Measurements from ENCODE around the gene C17orf58. TPM values are rescaled to one million over a fixed set of nuclear protein-coding genes. Genes with fewer than 3 reads are reported as not detected.
"Not testable (repeated sequence)": the region's sequence is repeated elsewhere in the genome, so short reads cannot be mapped to it uniquely, and the experiment has no call there.

Gene C17orf58
- total RNA-seq, 1 donor from 2014 or later, result 28.0 TPM

DNA sequence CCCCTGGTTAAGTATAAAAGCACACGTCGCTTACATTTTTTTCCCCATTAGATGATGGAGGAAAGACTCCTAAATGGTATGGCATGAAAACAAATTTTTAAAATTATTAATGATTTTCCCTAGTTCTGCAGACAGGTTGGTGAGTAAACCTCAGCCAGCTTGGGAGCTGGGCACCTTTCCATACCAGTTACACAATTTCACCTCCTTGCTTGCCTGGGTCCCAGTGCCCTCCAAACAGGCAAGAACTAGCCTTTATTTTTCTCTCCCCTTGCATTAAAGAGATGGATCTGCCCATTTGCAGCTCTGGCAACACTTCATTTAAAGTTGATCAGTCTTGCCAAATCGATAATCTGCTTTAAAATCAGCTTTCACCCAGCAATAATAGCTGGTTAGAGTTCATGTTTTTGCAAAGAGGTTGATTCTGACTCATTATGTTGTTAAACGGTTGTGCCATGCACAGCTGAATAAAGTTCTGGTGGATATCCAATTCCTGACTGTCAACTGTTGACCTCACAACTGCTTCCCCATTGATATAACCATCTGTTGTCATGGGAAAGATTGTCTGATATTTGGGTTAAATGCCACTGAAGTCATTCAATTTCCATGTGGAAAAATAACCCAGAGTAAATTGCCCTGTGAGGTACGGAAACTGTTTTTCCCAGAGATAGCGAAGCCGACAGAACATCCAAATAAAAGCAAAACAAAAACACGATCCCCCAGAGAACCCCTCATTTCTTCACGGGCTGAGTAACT, 1.3 kb downstream of the C17orf58 start:
- Mint-ChIP-seq H3K4me1 (peaks cover 35% of the 10 kb centered on the region), H3K4me3 (peak overlapping the region; percentile 82), H3K36me3 (ENCODE audit: low read depth) (peaks cover 12% of the 10 kb centered on the region), H3K27me3 (peaks cover 28% of the 10 kb centered on the region), H3K9me3 (no peaks in the 10 kb centered on the region), H3K27ac (peak overlapping the region; percentile 49)
- intact Hi-C loops (cut with micrococcal nuclease), result loop anchor here (2.0 to 10.0 kb wide), 4 partner anchors 16 to 1330 kb away; partner anchors contain the start of genes ABCA5, BPTF and KPNA2
- DNase-seq, result no peak

DNA sequence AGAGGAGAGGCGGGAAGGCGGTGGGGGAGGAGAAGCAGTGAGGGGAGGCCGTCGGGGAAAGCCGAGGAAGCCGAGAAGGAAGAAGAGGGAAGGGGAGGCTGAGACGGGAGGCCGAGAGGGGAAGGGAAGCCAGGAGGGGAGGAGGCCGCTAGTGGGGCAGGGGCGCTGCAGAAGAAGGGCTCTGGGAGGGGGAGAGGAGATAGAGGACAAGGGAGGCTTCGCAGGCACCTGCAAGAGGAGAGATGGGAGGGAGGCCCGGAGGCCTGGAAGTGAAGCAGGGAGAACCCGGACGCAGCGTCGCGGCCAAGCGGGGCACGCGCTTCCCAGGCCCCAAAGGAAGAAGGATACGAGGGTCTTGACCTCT, 2.3 kb downstream of the C17orf58 start:
- no peak for DNase-seq
- H3K9me3 Mint-ChIP-seq, result no peaks in the 10 kb centered on the region
- peaks cover 12% of the 10 kb centered on the region for H3K36me3 Mint-ChIP-seq (ENCODE audit: low read depth)
- peak overlapping the region; percentile 82 for H3K4me3 Mint-ChIP-seq
- peak overlapping the region; percentile 89 for H3K27ac Mint-ChIP-seq
- intact Hi-C loops (cut with micrococcal nuclease), result loop anchor here (1.0 to 10.0 kb wide), 4 partner anchors 17 to 1331 kb away; partner anchors contain the start of genes ABCA5 and BPTF
- peaks cover 35% of the 10 kb centered on the region for H3K4me1 Mint-ChIP-seq
- H3K27me3 Mint-ChIP-seq, result peaks cover 28% of the 10 kb centered on the region

GRCh38 chr17:67993153-67993997, 2.9 kb downstream of the C17orf58 start:
- H3K27ac Mint-ChIP-seq, result peak overlapping the region; percentile 93
- DNase-seq, result peak; percentile 93
- peaks cover 35% of the 10 kb centered on the region for H3K4me1 Mint-ChIP-seq

DNA sequence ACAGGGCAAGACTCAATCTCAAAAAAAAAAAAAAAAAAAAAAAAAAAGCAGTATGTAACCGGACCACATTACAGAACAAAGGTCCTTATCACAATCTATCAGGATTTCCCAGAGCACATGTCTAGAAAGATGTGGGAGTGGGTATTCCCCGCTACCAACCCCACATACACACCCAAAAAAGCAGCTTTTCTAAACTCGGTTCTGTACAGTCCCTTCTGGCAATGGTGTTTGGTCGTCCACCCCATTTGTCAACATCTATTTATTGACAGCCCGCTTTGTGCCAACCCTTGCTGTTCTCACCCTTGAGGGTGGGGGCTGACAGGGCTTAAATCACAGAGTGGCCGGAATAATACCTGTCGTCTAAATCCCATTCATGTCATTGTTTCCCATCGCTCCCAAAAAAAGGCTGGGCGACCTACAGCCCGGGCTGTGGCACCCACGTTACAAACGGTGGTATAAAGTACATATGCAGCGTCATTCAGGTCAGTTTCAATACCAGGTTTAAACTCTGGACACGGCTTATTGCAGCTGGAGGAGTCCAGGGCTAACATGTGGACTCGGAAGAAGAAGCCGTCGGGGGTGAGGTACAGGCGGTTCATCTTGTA, 3.6 kb downstream of the C17orf58 start:
- Mint-ChIP-seq H3K9me3 (no peaks in the 10 kb centered on the region), H3K27me3 (peaks cover 23% of the 10 kb centered on the region), H3K27ac (peak overlapping the region; percentile 93), H3K4me1 (peaks cover 35% of the 10 kb centered on the region), H3K36me3 (ENCODE audit: low read depth) (peaks cover 12% of the 10 kb centered on the region), H3K4me3 (peak overlapping the region; percentile 93)
- intact Hi-C loops (cut with micrococcal nuclease), result loop anchor here (1.0 to 10.0 kb wide), 3 partner anchors 28 to 1332 kb away; partner anchors contain the start of genes ABCA5 and BPTF
- DNase-seq, result no peak

More at GRCh38 chr17:67993153-67993997, 2.9 kb downstream of the C17orf58 start:
- Mint-ChIP-seq H3K27me3 (peaks cover 24% of the 10 kb centered on the region), H3K9me3 (no peaks in the 10 kb centered on the region), H3K4me3 (peak overlapping the region; percentile 93), H3K36me3 (ENCODE audit: low read depth) (peaks cover 12% of the 10 kb centered on the region)
- intact Hi-C loops (cut with micrococcal nuclease), result loop anchor here (1.0 to 10.0 kb wide), 3 partner anchors 27 to 1331 kb away; partner anchors contain the start of genes ABCA5 and BPTF

DNA sequence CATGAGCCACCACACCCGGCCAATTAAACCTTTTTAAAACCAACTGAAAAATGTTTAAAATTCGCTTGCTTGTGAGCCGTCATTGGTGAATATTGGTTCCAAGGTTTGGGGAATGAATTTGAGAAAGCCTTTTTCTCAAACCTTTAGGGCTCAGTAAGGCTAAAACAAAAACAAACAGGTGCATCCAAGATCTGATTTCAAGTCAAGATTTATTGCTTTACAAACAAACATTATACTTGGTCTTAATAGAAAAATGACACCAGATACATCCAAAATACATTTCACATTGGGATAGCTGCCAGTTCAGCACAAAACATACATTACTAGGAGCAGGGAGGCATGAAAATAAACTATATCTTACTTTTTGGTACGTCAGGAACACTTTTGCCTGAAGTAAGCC, 5.4 kb downstream of the C17orf58 start:
- H3K9me3 Mint-ChIP-seq, result no peaks in the 10 kb centered on the region
- H3K27ac Mint-ChIP-seq, result no peak overlapping the region
- no peak for DNase-seq
- H3K4me1 Mint-ChIP-seq, result peaks cover 29% of the 10 kb centered on the region
- H3K27me3 Mint-ChIP-seq, result peaks cover 13% of the 10 kb centered on the region
- intact Hi-C loops (cut with micrococcal nuclease), result loop anchor here (10.0 kb wide), 2 partner anchors 166 to 1334 kb away; partner anchors contain the start of genes ABCA5 and BPTF
- H3K36me3 Mint-ChIP-seq (ENCODE audit: low read depth), result peaks cover 12% of the 10 kb centered on the region
- peak overlapping the region; percentile 28 for H3K4me3 Mint-ChIP-seq

GRCh38 chr17:67983383-67983688, 12.9 kb downstream of the C17orf58 start:
- intact Hi-C loops (cut with micrococcal nuclease), result no loop called here
- DNase-seq, result no peak
- H3K27me3 Mint-ChIP-seq, result no peaks in the 10 kb centered on the region
- H3K36me3 Mint-ChIP-seq (ENCODE audit: low read depth), result peaks cover 14% of the 10 kb centered on the region
- H3K4me3 Mint-ChIP-seq, result no peak overlapping the region
- H3K9me3 Mint-ChIP-seq, result no peaks in the 10 kb centered on the region
- no peaks in the 10 kb centered on the region for H3K4me1 Mint-ChIP-seq
- H3K27ac Mint-ChIP-seq, result no peak overlapping the region

DNA sequence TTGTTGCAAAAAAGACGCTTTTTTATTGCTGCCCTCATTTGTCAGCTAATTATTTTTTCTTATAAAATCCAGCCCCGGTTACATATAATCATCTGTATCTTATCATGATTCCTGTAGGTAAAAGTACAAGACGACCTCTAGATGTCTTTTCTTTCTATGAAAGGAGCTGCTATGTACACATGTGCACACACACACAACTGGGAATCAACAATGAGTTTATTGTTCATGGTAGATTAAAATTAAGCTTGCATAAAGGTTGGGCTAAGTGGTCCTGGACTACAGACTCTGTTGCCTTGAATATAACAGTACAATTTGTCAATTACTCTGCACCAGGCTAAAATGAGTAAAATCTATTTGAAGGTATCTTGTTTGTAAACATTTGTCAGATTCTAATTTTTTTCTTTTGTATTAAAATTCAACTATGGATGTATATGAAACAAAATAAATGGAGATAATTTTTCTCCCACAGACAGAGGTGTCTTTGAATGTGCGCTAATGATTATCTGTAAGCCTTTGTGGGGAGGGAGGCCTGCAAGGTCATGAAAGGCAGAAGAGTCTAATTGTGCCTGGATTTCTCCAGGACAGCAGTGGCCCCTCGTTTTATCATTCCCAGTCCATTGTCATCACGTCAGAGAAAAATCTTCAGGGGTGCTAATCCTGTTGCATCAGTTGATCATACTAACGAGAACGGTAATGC, 13.4 kb downstream of the C17orf58 start:
- Mint-ChIP-seq H3K36me3 (ENCODE audit: low read depth) (peaks cover 16% of the 10 kb centered on the region), H3K27ac (no peak overlapping the region), H3K9me3 (no peaks in the 10 kb centered on the region), H3K27me3 (no peaks in the 10 kb centered on the region), H3K4me3 (no peak overlapping the region), H3K4me1 (no peaks in the 10 kb centered on the region)
- intact Hi-C loops (cut with micrococcal nuclease), result no loop called here
- DNase-seq, result no peak

DNA sequence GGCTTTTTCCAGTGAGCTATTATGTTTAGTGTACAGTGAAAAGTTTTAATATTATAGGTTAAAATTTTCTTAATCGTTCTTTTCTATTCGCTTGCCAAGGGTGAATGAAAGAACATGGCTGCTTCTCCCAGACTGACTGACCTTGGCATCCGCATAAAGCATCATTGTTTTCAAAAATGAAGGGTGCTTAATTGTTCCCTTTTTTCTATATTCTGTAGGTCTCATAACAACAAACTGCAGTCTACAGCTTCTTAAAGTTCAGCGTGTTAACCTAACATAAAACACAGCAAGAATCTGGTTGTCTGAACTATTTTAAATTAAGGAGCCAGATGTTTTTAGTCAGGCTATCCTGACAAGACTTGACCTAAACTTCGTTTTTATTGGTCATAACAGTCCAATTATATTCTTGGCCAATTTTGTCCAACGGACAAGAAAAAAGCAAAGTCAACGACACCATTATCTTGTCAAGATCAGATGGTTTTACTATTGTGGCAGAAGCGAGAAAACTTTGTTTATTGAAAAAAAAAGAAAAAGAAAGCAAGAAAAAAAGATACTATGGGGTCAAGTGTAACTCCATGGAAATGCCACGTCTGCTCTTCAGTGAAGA, 14.1 kb downstream of the C17orf58 start:
- Mint-ChIP-seq H3K27ac (no peak overlapping the region), H3K9me3 (no peaks in the 10 kb centered on the region), H3K4me1 (no peaks in the 10 kb centered on the region), H3K36me3 (ENCODE audit: low read depth) (peaks cover 16% of the 10 kb centered on the region), H3K4me3 (no peak overlapping the region), H3K27me3 (no peaks in the 10 kb centered on the region)
- intact Hi-C loops (cut with micrococcal nuclease), result no loop called here
- no peak for DNase-seq

- DNase-seq; H3K4me3 Mint-ChIP-seq; intact Hi-C loops (cut with micrococcal nuclease); H3K4me1 Mint-ChIP-seq; H3K27me3 Mint-ChIP-seq; H3K9me3 Mint-ChIP-seq; H3K27ac Mint-ChIP-seq: not testable (repeated sequence)
- H3K36me3 Mint-ChIP-seq (ENCODE audit: low read depth), result peaks cover 23% of the 10 kb centered on the region
These were observed 15.4 kb downstream of the C17orf58 start for GRCh38 chr17:67980883-67981282.

- Mint-ChIP-seq H3K36me3 (ENCODE audit: low read depth) (peaks cover 26% of the 10 kb centered on the region), H3K9me3 (no peaks in the 10 kb centered on the region), H3K4me1 (no peaks in the 10 kb centered on the region), H3K27me3 (no peaks in the 10 kb centered on the region), H3K4me3 (no peak overlapping the region), H3K27ac (peak overlapping the region; percentile 66)
- no peak for DNase-seq
- intact Hi-C loops (cut with micrococcal nuclease), result no loop called here
These were observed 15.8 kb downstream of the C17orf58 start for GRCh38 chr17:67980456-67980855.

DNA sequence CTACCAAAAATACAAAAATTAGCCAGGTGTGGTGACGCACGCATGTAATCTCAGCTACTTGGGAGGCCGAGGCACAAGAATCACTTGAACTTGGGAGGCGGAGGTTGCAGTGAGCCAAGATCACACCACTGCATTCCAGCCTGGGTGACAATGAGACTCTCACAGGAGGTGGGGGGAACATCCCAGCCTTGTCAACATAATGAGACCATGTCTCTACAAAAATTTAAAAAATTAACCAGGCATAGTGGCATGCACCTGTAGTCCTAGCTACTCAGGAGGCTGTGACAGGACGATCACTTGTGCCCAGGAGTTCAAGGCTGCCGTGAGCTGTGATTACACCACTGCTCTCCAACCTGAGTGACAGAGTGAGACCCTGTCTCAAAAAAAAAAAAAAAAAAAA, 20.0 kb downstream of the C17orf58 start:
- H3K27me3 Mint-ChIP-seq; H3K9me3 Mint-ChIP-seq; H3K4me3 Mint-ChIP-seq; H3K4me1 Mint-ChIP-seq; H3K27ac Mint-ChIP-seq; DNase-seq; intact Hi-C loops (cut with micrococcal nuclease): not testable (repeated sequence)
- H3K36me3 Mint-ChIP-seq (ENCODE audit: low read depth), result peaks cover 29% of the 10 kb centered on the region

- Mint-ChIP-seq H3K4me1 (no peaks in the 10 kb centered on the region), H3K27me3 (no peaks in the 10 kb centered on the region), H3K9me3 (no peaks in the 10 kb centered on the region), H3K27ac (no peak overlapping the region), H3K4me3 (no peak overlapping the region), H3K36me3 (ENCODE audit: low read depth) (peaks cover 27% of the 10 kb centered on the region)
- intact Hi-C loops (cut with micrococcal nuclease), result no loop called here
- DNase-seq, result no peak
These were observed 21.6 kb downstream of the C17orf58 start for GRCh38 chr17:67974598-67975066.

- Mint-ChIP-seq H3K4me1 (no peaks in the 10 kb centered on the region), H3K27me3 (no peaks in the 10 kb centered on the region), H3K9me3 (no peaks in the 10 kb centered on the region), H3K4me3 (no peak overlapping the region), H3K27ac (no peak overlapping the region), H3K36me3 (ENCODE audit: low read depth) (peaks cover 27% of the 10 kb centered on the region)
- no peak for DNase-seq
- intact Hi-C loops (cut with micrococcal nuclease), result no loop called here
These were observed 22.1 kb downstream of the C17orf58 start for GRCh38 chr17:67974185-67974584.

Data from activated CD4-positive, alpha-beta T cell treated with anti-CD3 and anti-CD28 coated beads, Interleukin-2, amount 10 ng/mL, durations not matched to agents 24 days and 14 days (primary cell).